ENCODE data around the gene POFUT2.

Gene POFUT2

DNA sequence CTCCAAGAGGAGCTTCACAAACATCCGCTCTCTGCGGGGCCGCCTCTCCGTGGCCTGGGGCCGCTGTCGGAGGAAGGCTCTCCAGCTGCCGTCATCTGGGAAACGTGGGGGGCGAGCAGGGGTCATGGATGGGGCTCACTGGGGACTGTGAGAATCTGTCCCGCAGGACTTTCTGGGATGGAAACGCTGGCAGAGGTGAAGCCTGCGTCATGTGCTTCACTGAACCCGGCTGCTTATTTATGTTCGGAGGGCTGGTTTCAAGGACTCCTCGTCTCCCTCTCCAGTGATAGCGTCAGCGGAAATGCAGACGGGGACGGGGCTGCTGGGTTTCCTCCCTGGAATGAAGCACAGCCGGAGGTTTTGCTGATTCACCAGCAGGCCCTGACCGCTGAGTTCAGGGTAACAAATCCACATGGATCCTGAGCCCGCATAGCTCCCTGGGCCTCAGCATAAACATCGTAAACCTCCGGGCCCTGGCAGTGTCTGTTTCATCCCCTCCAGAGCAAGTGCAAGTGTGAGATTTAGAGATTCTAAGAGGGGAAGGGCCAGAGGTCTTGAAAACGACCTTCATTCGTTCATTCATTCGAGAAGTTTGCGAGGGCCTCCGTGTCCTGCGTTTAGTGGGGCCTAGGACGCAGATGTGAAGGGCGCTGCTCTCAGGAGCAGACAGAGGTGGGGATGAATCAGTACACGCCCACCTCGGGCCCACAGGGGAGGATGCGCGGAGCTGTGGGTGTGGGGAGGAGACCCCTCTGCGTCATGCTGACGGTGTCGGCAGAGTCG, 7.0 kb upstream of the POFUT2 start:
- Histone ChIP-seq H3K36me3 (ENCODE audit: insufficient read depth) (no peaks in the 10 kb centered on the region), H3K4me3 (IDR thresholded peaks at IDR 0.05; ENCODE audit: insufficient read depth, low read depth, low read length) (no peak overlapping the region), H3K27ac (no peak overlapping the region), H2AFZ (ENCODE audit: low read depth) (no peak overlapping the region), H3K79me2 (ENCODE audit: insufficient read depth, low read depth) (no peaks in the 10 kb centered on the region), H3K27me3 (ENCODE audit: insufficient read depth, low read depth) (peaks cover 65% of the 10 kb centered on the region), H3K4me2 (no peak overlapping the region), H4K20me1 (ENCODE audit: insufficient read depth) (no peaks in the 10 kb centered on the region), H3K4me1 (ENCODE audit: low read depth, poor library complexity, severe bottlenecking) (peaks cover 9% of the 10 kb centered on the region), H3K9ac (no peak overlapping the region)
- no peak for TF ChIP-seq CTCF (conservative IDR thresholded peaks at IDR 0.05; ENCODE audit: low read depth, low read length)

- Histone ChIP-seq H3K4me3 (IDR thresholded peaks at IDR 0.05; ENCODE audit: insufficient read depth, low read depth, low read length) (no peak overlapping the region), H3K27ac (no peak overlapping the region)
Observed at GRCh38 chr21:45293726-45294401, 6.2 kb upstream of the POFUT2 start.

GRCh38 chr21:45293220-45293725, 5.6 kb upstream of the POFUT2 start:
- no peak for TF ChIP-seq CTCF (conservative IDR thresholded peaks at IDR 0.05; ENCODE audit: low read depth, low read length)
- Histone ChIP-seq H3K79me2 (ENCODE audit: insufficient read depth, low read depth) (no peaks in the 10 kb centered on the region), H3K4me3 (IDR thresholded peaks at IDR 0.05; ENCODE audit: insufficient read depth, low read depth, low read length) (no peak overlapping the region), H3K27me3 (ENCODE audit: insufficient read depth, low read depth) (peaks cover 51% of the 10 kb centered on the region), H3K4me1 (ENCODE audit: low read depth, poor library complexity, severe bottlenecking) (peaks cover 9% of the 10 kb centered on the region), H4K20me1 (ENCODE audit: insufficient read depth) (no peaks in the 10 kb centered on the region), H3K9ac (no peak overlapping the region), H3K36me3 (ENCODE audit: insufficient read depth) (no peaks in the 10 kb centered on the region), H3K4me2 (no peak overlapping the region), H3K27ac (no peak overlapping the region), H2AFZ (ENCODE audit: low read depth) (no peak overlapping the region)

More at GRCh38 chr21:45293726-45294401, 6.2 kb upstream of the POFUT2 start:
- no peaks in the 10 kb centered on the region for H3K36me3 ChIP-seq (ENCODE audit: insufficient read depth)
- H3K4me2 ChIP-seq = no peak overlapping the region
- no peaks in the 10 kb centered on the region for H3K79me2 ChIP-seq (ENCODE audit: insufficient read depth, low read depth)
- no peaks in the 10 kb centered on the region for H4K20me1 ChIP-seq (ENCODE audit: insufficient read depth)
- no peak overlapping the region for H3K9ac ChIP-seq
- peaks cover 57% of the 10 kb centered on the region for H3K27me3 ChIP-seq (ENCODE audit: insufficient read depth, low read depth)
- H3K4me1 ChIP-seq (ENCODE audit: low read depth, poor library complexity, severe bottlenecking) = peaks cover 9% of the 10 kb centered on the region
- no peak overlapping the region for H2AFZ ChIP-seq (ENCODE audit: low read depth)
- no peak for TF ChIP-seq CTCF (conservative IDR thresholded peaks at IDR 0.05; ENCODE audit: low read depth, low read length)

DNA sequence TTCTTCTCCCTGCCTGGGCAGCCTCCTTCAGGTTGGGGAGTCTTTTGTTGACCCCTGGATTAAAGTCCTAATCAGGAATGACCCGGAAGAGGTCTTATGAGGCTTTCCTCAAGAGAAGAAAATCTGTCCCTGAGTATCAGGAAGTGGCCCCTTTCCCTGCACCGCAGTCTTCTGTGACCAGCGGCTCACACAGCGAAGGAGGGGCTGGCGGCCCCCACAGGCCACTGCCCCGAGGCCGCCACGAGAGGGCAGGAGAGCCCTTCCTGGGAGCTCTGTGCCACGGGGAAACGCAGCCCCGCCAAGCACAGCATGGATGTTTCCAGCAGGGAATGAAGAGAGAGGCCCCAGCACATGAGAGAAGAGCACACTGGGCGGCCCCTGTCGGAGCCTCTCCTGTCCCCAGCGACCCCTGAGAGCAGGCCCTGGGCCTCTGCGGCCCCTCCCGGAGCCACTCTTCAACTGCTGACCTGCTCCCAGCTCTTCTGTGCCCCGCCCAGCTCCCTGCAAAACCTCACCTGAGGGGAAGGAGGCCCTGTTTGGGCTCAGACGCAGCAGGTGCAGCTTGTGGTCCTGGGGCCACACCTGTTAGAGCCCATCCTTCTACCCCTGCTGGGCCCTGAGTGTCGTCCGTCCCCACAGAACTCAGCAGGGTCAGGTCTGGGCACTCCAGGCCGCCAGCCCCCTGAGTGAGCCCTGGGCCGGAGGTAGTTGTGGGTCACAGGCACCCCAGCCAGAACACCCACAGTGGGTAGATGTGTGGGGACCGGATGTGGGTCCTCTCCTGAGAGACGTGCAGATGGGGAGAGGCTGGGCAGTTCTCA, 4.9 kb upstream of the POFUT2 start:
- no peaks in the 10 kb centered on the region for H3K79me2 ChIP-seq (ENCODE audit: insufficient read depth, low read depth)
- H4K20me1 ChIP-seq (ENCODE audit: insufficient read depth) = no peaks in the 10 kb centered on the region
- TF ChIP-seq CTCF (conservative IDR thresholded peaks at IDR 0.05; ENCODE audit: low read depth, low read length) = peak; percentile 81
- H3K4me2 ChIP-seq = peak overlapping the region; percentile 49
- H3K27me3 ChIP-seq (ENCODE audit: insufficient read depth, low read depth) = peaks cover 44% of the 10 kb centered on the region
- H3K4me3 ChIP-seq (IDR thresholded peaks at IDR 0.05; ENCODE audit: insufficient read depth, low read depth, low read length) = no peak overlapping the region
- peaks cover 9% of the 10 kb centered on the region for H3K4me1 ChIP-seq (ENCODE audit: low read depth, poor library complexity, severe bottlenecking)
- H2AFZ ChIP-seq (ENCODE audit: low read depth) = peak overlapping the region; percentile 50; the same call in 1 of the 2 replicates
- no peak overlapping the region for H3K27ac ChIP-seq
- no peak overlapping the region for H3K9ac ChIP-seq
- H3K36me3 ChIP-seq (ENCODE audit: insufficient read depth) = no peaks in the 10 kb centered on the region
